CD4-positive, alpha-beta T cell treated with Interleukin-15 for 1 hour (primary cell): ENCODE data around the gene MRPS12.
A peak's percentile ranks its signal among the peaks of the same experiment; 100 is the strongest.
"Not testable (repeated sequence)": the region's sequence is repeated elsewhere in the genome, so short reads cannot be mapped to it uniquely, and the experiment has no call there.

Source experiments
- DNase-seq: peaks from one replicate; pipeline ENCODE4 v3.0.0-alpha.2; 2020

The MRPS12 gene

DNA sequence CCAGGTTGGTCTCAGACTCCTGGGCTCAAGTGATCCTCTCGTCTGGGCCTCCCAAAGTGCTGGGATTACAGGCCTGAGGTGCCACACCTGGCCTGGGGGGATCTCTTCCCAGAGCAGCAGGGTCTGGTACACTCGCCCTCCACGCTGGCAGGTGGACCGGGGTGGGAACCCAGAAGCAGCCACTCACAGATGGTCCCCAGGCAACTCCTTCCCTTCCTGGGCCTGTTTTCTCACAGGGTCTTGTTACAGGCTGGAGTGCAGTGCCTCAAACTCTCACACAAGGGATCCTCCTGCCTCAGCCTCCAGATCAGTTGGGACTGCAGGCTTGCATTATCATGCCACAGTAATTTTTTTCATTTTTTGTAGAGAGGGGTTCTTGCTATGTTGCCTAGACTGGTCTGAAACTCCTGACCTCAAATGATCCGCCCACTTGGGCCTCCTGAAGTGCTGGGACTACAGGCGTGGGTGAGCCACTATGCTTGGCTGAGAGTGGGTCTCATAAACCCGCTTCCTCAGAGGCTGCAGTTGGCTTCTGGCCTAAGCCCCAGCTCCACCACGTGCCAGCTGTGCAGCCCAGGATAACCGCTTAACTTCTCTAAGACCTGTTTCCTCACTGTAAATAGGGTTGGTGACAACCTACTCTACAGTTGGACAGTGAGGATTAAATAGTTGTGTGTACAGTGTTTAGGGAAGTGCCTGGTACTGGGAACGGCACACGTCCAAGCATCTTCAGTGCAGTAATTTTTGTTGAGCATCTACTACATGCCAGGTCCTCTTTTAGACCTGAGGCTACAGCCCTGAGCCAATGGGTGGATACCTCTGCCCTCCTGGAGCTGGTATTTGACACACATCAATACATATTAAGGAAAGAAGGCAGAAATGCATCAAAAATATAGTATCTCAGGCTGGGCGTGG lies 17.9 kb upstream of the MRPS12 start:
- DNase-seq: no peak

DNA sequence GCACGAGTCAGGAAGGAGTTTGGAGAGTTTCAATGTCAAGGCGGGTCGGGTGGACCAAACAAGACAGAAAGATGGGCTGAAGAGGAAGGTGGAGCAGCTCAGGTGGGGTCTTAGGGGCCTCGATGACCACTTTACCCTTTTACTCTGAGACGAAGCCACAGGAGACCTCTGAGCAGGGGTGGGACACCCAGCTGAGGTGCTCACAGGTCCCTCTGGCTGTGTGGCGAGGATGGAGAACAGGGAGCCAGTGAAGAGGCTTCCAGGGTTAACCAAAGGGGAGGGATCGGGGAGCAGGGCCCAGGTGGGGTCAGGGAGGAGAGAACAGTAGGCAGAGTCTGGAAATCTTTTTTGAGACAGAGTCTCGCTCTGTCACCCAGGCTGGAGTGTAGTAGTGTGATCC lies 16.8 kb upstream of the MRPS12 start:
- no peak for DNase-seq

DNA sequence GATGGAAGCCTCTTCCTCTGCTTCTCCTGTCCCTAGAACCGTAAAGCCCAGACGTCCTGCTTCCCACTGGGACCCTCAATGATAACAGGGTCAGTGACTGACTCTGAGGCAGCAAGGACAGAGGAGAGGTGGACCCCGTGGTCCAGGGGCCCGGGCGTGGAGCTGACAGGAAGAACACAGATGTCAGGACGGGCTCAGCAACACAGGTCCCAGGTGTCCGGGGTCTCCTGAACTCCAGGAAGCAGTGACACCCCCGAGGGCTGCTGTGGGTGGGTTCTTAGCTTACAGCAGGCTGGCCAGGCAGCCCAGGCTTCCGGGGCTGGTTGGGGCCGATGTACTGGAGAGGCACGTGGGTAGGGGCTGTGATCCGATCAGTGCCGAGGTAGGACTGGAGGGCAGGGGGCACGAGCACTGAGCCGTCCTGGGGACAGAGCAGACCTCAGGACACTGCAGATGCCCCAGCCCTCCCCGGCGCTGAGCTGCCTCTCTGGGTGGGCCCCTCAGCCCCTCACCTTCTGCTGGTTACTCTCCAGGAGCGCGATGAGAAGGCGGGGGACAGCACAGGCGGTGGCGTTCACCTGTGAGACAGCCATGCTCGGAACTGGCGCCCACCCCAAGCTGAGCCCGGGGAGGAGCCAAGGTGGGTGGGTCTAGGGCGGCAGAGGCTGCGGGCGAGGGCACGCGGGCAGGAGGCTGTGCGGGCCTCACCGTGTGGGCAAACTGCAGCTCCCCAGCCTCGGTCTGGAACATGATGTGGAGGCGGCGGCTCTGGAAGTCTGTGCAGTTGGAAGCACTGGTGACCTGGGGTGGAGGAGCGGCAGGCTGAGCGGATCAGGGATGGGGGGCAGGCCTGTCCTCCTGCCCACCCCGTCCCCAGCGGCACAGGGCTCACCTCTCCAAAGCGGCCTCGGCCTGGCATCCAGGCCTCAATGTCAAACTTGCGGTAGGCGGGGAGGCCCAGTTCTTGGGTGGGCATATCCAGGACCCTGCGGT lies 15.1 kb upstream of the MRPS12 start:
- DNase-seq: no peak

DNA sequence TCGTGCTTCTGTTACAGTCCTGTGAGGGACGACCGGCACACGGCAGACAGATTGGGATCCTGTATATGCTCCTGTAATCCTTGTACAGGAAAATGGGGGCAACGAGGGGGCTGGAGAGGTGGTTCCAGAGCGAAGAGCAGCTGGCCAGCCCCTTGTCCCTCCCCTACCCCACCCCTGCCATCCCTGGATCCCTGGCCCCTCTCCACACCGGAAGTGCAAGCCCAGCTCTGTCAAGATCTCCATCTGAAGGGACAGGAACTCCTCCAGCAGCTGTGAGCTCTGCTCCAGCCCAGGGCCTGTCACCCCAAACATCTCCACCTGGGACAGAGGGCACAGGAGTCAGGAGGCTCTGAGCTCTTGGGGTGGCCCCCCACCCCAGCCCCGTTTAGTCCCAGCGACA lies 13.2 kb upstream of the MRPS12 start:
- no peak for DNase-seq

DNA sequence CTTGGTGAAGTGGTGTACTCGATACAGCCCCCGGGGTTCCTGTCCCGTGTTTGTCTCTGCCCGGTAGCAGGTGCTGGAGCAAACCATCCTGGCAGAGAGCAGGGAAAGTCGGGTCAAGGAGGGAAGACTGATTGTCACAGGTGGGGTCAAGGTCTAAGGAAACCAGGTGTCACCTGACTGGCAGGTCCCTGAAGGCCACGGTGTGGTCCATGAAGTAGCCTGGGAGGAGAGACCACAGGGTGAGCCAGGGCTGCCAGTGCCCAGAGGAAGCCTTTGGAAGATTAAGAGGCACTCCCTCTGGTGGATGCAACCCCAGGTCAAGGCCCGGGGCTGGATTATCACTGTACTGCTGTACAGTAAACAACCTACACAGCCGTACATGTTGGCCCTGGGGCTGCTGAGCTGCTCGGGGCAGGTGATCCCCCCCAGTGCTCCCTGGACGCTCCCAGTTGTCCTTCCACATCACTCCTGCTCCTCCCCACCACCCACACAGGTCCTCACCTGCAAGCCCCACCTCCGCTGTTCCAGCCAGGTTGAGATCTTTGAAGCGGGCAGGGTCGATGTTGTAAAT lies 12.7 kb upstream of the MRPS12 start:
- no peak for DNase-seq

DNA sequence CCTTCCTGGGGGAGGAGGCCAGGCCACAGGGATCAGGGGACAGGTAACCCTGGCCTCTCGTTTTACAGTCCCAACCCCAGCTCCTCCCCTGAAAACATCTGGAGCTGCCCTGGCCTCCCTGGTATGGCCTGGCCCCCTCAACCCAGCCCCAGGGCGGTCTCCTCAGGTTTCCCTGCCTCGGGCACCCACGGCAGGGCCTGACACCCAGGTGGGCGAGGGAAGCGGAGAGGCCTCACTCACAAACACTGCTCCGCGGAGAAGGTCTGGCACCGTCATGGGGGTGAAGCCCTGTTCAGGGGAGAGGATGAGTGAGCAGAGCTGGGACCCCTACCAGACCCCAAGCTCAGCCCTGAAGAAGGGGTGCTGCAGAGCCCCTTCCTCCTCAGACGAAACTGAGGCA lies 12.2 kb upstream of the MRPS12 start:
- no peak for DNase-seq

DNA sequence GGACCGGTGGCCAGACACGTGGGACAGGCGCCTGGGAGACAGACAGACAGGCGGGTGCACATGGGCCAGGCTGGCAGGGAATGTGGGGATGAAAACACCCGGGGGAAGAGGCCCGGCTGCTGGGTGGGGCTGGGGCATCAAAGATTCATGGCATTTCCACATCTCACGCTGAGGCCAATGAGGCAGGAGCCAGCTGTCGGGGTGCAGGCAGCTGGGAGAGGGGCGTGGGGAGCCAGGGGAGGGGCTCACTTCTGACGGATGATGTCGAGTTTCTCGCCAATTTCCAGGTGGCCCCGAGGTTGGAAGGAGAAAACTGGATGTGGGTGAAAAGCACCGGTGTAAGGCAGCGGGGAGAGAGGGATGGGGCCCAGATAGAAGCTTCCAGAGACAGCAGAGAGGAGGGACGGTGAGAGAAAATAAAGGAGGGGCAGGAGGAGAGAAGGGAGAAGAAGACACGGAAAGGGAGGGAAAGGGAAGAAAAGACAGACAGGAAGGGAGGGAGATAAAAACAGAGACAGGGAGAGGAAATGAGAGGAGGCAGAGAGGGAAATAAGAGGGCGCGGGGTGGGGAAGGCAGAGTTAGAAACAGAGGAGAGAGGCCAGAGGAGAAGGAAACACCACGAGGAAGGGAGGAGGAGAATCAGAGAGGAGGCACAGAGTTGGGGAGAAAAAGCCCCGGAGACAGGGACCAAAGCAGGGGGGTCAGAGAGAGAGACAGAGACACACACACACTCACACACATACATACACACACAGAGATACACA lies 10.7 kb upstream of the MRPS12 start:
- DNase-seq: no peak

DNA sequence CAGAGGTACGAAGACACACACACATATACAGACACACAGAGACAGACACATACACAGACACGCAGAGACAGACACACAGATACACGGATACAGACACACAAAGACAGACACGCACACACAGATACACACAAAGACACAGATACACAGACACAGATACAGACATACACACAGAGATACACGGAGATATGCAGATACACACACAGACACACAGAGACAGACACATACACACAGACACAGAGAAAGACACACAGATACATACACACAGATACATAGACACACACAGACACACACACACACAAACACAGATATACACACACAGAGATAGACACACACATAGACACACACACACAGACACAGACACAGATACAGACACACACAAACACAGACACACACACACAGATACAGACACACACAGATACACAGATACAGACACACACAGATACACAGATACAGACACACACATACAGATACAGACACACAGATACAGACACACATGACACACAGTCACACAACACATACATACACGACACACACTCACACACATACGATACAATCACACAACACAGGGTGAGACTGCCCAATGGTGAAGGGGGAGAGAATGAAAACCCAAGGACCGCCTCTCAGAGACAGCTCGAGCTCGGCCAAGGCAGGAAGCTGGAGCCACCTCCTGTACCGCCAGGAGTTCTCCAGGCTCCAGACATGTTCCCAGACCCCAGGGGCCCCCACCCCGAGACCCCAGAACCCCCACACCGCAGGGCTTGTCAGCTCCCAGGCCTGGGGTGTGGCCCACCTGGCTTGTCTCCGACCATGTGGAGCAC lies 9.9 kb upstream of the MRPS12 start:
- no peak for DNase-seq

DNA sequence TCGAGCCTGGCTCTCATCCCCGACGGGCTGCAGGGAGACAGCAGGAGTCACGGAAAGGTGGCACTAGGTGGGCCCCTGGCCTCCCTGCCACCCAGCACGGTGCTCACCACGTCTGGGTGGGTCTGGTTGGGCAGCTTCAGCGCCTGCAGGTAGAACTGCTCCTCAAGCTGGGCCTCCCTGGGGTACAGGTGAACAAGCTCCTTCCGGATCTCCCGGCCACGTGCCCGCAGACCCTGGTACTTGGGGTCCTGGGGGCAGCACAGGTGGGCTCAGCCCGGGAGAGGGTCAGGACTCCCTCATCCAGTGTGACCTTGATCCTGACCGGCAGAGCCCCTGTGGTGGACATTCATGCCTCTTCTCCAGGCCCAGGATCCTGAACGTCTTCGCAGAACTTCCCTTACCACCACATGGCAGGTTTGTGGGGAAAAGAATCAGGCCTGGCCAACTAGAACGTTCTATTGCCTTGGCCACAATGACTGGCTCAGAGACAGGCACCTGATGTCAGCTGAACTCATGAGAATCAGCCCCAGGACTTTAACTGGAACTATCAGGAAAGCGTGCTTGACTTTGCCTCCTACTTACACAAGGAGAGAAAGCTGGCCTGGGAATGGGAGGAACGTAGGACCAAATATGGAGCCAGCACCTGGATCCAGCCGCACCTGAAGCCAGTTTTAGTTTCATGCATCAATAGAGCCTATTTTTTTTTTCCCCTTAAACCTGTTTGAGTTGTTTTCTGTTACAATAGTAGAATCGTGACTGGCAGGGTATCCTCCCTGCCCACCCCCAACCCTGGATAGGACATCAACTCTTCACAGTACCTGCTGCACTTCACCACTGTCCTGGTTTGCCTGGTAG lies 9.1 kb upstream of the MRPS12 start:
- no peak for DNase-seq

DNA sequence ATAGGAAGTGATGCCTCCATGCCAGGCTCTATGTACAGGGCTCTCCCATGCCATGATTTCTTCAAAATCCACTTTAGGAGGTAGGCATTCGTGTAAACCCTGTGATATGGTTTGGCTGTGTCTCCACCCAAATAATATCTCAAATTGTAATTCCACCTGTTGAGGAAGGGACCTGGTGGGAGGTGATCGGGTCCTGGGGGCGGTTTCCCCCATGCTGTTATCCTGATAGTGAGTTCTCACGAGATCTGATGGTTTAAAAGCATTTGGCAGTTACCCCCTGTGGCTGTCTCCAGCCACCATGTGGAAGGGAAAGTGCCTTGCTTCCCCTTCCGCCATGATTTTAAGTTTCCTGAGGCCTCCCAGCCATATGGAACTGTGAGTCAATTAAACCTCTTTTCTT lies 8.3 kb upstream of the MRPS12 start:
- no peak for DNase-seq

DNA sequence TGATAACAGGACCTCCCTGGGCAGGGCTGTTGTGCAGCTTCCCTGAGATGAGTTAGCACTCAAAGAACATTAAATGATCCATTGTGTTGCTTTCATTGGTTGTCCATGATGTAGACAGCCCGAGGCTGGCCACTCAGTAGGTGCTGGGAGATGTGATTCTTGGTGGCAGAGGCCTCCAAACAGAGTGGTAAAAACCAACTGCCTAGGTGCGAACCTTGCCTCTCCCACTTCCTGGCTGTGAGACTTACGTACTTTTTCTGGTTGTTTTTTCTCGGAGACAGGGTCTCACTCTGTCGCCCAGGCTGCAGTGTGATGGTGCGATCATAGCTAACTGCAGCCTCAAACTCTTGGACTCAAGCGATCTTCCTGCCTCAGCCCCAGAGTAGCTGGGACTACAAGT lies 6.4 kb upstream of the MRPS12 start:
- peak; percentile 68 for DNase-seq

DNA sequence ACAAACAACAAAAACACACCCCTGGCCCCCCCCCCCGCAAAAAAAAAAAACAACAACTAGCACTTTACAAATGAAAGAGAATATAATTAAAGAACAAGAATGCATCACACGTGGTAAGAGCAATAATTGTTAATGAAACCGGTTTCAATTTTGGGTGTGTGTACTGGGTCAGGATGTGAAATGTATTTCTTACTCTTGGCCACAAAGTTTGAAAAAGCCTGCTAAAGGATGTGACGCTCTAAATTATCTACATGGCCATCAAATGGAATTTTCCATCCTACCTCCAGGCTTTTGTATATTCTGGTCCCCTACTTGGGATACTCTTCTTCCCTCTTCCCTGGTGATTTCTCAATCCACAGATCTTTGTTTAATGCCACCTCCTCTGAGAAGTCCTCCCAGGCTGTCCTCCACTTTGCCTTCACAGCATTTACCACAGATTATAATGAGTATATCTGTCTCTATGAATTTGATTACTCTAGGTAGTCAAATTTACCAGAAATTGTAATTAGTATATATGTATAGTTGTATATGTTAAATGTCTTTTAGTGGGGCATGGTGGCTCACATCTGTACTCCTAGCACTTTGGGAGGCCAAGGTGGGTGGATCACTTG lies 2.2 kb upstream of the MRPS12 start:
- no peak for DNase-seq

DNA sequence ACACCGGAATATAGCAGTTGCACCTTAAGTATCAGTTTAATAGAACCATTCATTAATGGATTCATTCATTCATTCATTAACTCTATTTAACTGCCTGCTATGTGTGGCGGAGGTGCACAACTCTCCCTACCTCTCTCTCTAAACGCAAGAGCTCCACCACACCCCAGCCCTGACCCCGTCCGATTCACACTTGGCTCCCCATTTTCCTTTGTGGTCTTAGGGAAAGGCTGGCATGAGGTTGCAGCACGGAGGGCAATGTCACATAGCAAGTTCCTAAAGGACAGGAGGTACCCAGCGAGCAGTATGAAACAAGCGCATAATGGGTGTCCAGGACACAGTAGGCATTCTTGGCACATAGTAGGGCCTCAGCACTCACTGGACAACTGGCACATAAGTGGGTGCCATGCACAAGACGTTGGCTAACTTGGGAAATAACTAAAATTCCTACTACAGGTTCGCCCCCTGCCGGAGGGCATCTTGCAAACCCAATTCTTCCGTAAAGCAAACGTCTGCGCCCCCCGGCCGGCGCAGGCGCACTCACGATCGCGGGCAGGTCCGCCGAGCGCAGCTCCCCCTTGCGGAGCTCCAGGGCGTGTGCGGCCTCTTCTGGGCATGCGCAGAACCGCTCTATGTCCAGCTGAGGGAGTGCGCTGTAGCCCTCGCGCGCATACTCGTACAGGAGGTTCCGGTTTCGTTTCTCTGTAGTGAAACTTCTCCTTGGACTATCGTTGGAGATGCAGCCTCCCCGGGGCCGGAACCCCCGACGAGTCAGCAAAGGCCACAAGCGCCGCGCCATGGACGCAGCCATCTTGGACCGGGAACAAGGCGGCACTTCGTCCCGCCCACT lies 592 bp upstream of the MRPS12 start, which contains the start of gene SARS2:
Gene SARS2 (minus strand): TSS at position 835 of the 847 bp plus-strand sequence. CDS start 27 bp downstream, at position 808.
- peak; percentile 94 for DNase-seq

DNA sequence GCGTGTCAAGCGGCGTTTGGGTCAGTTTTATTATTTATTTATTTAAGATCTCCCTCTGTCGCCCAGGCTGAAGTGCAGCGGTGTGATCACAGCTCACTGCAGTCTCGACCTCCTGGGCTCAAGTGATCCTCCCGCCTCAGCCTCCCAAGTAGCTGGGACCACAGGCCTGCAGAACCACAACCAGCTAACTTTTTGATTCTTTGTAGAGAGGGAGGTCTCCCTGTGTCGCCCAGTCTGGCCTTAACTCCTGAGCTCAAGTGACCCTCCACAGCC lies 713 bp downstream of the MRPS12 start:
- no peak for DNase-seq

DNA sequence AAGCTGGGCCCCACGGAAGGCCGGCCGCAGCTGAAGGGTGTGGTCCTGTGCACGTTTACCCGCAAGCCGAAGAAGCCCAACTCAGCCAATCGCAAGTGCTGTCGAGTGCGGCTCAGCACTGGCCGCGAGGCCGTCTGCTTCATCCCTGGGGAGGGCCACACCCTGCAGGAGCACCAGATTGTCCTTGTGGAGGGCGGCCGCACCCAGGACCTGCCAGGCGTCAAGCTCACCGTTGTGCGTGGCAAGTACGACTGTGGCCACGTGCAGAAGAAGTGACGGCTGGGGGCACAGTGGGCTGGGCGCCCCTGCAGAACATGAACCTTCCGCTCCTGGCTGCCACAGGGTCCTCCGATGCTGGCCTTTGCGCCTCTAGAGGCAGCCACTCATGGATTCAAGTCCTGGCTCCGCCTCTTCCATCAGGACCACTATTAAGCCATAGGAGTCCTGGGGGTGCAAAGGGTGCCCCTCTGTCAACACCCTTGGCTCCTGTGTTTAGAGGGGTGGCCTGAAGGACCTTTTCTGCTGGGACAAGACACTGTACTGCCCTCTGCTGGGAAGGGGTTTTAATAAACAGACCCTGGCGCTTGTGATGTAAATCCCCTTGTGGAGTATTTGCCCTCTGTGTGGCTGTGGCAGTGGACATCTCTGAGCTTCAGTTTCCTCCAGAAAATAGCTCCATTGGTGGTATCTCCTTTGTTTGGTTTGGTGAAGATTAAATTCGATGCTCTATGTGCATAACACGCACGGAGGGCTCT lies 1.9 kb downstream of the MRPS12 start:
- peak; percentile 34 for DNase-seq

DNA sequence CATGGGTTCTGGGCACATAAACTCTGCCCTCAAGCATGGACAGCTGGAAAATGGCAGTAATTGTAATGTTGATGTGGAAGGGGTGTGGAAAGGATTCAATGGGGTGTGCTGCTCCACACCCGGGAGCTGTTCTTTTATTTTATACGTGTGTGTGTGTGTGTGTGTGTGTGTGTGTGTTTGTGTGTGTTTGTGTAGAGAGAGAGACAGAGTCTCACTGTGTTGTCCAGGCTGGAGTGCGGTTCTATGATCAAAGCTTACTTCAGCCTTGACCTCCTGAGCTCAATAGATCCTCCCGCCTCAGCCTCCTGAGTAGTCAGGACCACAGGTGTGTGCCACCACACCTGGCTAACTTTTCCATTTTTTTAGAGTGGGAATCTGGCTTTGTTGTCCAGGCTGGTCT lies 2.8 kb downstream of the MRPS12 start:
- DNase-seq: no peak

DNA sequence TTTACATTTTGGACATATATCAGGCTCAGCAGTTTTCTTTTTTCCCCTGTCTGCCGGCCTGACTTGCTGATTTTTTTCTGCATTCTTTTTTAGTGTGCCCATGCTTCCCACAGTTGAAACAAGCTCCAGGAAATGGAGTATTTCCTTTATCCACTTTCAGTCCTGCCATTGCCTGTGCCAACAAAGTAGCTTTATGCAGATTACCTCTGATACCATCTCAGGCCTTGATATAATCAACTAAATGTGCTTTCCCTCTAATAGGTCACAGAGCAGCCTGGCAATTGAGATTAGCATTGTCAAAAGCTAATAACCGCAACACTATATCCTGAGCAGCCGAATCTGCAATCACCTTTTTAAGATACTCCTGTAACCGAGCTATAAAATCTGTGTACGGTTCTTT lies 9.2 kb downstream of the MRPS12 start:
- no peak for DNase-seq

DNA sequence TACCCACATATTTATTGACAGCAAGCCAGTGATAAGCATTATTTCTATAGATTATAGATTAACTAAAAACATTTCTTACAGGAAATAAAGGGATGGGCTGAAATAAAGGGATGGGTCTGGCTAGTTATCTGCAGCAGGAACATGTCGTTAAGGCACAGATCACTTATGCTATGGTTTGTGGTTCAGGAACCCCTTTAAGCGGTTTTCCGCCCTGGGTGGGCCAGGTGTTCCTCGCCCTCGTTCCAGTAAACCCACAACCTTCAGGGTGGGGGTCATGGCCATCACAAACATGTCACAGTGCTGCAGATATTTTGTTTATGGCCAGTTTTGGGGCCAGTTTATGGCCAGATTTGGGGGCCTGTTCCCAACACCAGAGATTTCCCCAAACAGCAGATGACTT lies 10.7 kb downstream of the MRPS12 start:
- not testable (repeated sequence) for DNase-seq

DNA sequence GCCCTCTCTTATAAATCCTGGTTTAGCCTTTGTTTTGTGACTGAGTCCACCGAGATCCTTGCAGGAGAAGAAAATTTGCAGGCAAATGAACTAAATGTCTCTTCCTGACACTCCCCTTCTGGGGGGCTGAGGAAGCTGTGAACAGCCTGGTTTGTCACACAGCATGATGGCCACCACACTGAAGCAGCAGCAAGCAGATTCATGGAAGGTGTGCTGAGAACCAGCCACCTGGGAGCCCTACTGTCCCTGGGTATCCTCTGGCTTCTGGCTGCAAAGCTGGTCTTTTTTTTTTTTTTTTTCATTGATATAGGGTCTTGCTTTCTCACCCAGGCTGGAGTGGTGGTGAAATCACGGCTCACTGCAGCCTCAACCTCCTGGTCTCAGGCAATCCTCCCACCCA lies 11.2 kb downstream of the MRPS12 start:
- DNase-seq: no peak
